GM12878 (cell line): ENCODE data around the gene PFKFB3. TPM values are rescaled to one million over a fixed set of nuclear protein-coding genes. Genes with fewer than 3 reads are reported as not detected.

ENCODE experiments used
- ATAC-seq: fragments of 200-7000 bp; cut with Tn5 transposase; 3 replicates; pipeline ENCODE4 v1.9.1; 2020; ENCODE audit warnings: mild to moderate bottlenecking, moderate library complexity
- BruUV-seq: library from RNA; stranded (reverse); fragments of 400-500 nt; replicated peaks from 2 replicates; lab custom pipeline; 2021; lab: Mats Ljungman, UMichigan
- CTCF ChIA-PET: fragments of 300-600 bp; sonication (Branson Sonifier 250); formaldehyde crosslinking; extraction: SDS; loops from one replicate; lab custom pipeline; 2021; ENCODE audit warnings: inconsistent platforms; lab: Yijun Ruan, JAX
- POLR2A ChIA-PET: fragments of 350-600 bp; formaldehyde crosslinking; extraction: SDS; loops from one replicate; lab custom pipeline; 2021; ENCODE audit warnings: inconsistent platforms; lab: Charles Lee
- RAD21 ChIA-PET: fragments of 300-600 bp; sonication (Branson Sonifier 250); formaldehyde crosslinking; loops from one replicate; lab custom pipeline; 2023; ENCODE audit warnings: antibody characterized with exemption; ENCODE audit not compliant: unreplicated experiment; lab: Charles Lee
- SMC1A ChIA-PET: fragments of 300-600 bp; sonication (Branson Sonifier 250); formaldehyde crosslinking; loops from one replicate; lab custom pipeline; 2023; ENCODE audit not compliant: unreplicated experiment, uncharacterized antibody; lab: Charles Lee
- DNase-seq: peaks from one replicate; pipeline ENCODE4 v3.0.0-alpha.2; 2011; ENCODE audit warnings: low read depth, low spot score
- FAIRE-seq: peaks from 3 replicates; lab custom pipeline; 2011; peaks lifted over from hg19 to GRCh38; lab: Jason Lieb, UNC
- H2AFZ ChIP-seq: 2 replicates; pipeline ENCODE4 v1.6.0; 2011; ENCODE audit warnings: low read depth, low read length, control low read depth; ENCODE audit not compliant: control insufficient read depth
- H3K27ac ChIP-seq: 2 replicates; pipeline ENCODE4 v1.5.1; 2011; ENCODE audit warnings: control low read depth; ENCODE audit not compliant: control insufficient read depth, insufficient read depth
- H3K27me3 ChIP-seq, 2 experiments: replicated peaks in 1 of 2; 2 replicates each; pipeline versions ENCODE4 v1.6.0 to v1.6.1; 2011; ENCODE audit warnings: low read length in 1 of 2; ENCODE audit not compliant: control insufficient read depth in 2 of 2, insufficient read depth in 2 of 2
- H3K36me3 ChIP-seq, 2 experiments: 2 replicates each; pipeline ENCODE4 v1.5.1; 2011; ENCODE audit warnings: low read length in 1 of 2; ENCODE audit not compliant: control insufficient read depth in 2 of 2, insufficient read depth in 2 of 2
- H3K4me1 ChIP-seq: 2 replicates; pipeline ENCODE4 v1.6.1; 2011; ENCODE audit warnings: mild to moderate bottlenecking, low read length, moderate library complexity, mixed read lengths; ENCODE audit not compliant: control insufficient read depth, insufficient read depth
- H3K4me2 ChIP-seq: 2 replicates; pipeline ENCODE4 v1.6.0; 2011; ENCODE audit warnings: control low read depth; ENCODE audit not compliant: control insufficient read depth, insufficient read depth
- H3K4me3 ChIP-seq: fragments of 200-600 bp; sonication (generic); 2 replicates; pipeline ENCODE4 v1.5.1; 2016
- H3K79me2 ChIP-seq: 2 replicates; pipeline ENCODE4 v1.6.0; 2011; ENCODE audit warnings: low read length; ENCODE audit not compliant: control insufficient read depth, insufficient read depth
- H3K9ac ChIP-seq: 2 replicates; pipeline ENCODE4 v1.8.0; 2011; ENCODE audit warnings: low read length, control low read depth, mixed read lengths; ENCODE audit not compliant: control insufficient read depth, insufficient read depth
- H3K9me3 ChIP-seq: replicated peaks from 3 replicates; pipeline ENCODE4 v1.5.1; 2011; ENCODE audit warnings: mild to moderate bottlenecking, low read length; ENCODE audit not compliant: control insufficient read depth, insufficient read depth
- H4K20me1 ChIP-seq: 2 replicates; pipeline ENCODE4 v1.6.0; 2011; ENCODE audit not compliant: control insufficient read depth, insufficient read depth
- CBX5 ChIP-seq: sonication (generic); IDR thresholded peaks from 2 replicates; pipeline ENCODE4 v1.6.1; 2016; ENCODE audit warnings: low read depth, moderate library complexity, mild to moderate bottlenecking, inconsistent platforms
- JUNB ChIP-seq: IDR thresholded peaks from 2 replicates; pipeline ENCODE4 v1.6.1; 2016; ENCODE audit warnings: antibody characterized with exemption, mild to moderate bottlenecking
- LARP7 ChIP-seq: fragments of 450-650 bp; IDR thresholded peaks from 2 replicates; pipeline ENCODE4 v1.6.1; 2017; ENCODE audit warnings: mild to moderate bottlenecking
- MEF2B ChIP-seq: fragments of 450-650 bp; IDR thresholded peaks from 2 replicates; pipeline ENCODE4 v1.6.1; 2018; ENCODE audit warnings: mild to moderate bottlenecking, moderate library complexity; ENCODE audit not compliant: partially characterized antibody, poor library complexity, severe bottlenecking
- MYC ChIP-seq: IDR thresholded peaks from 2 replicates; pipeline ENCODE4 v1.6.1; 2011; ENCODE audit warnings: mild to moderate bottlenecking, low read length, moderate library complexity, inconsistent platforms; ENCODE audit not compliant: insufficient read depth, insufficient replicate concordance, insufficient read length, severe bottlenecking
- NFYB ChIP-seq: IDR thresholded peaks from 2 replicates; pipeline ENCODE4 v1.6.1; 2011; ENCODE audit warnings: low read depth, mild to moderate bottlenecking, low read length, improper control_type of control experiment, moderate library complexity; ENCODE audit not compliant: insufficient read depth
- NR2C1 ChIP-seq: fragments of 450-650 bp; IDR thresholded peaks from 2 replicates; pipeline ENCODE4 v1.6.1; 2017; ENCODE audit warnings: antibody characterized with exemption, mild to moderate bottlenecking, moderate library complexity
- POU2F2 ChIP-seq: IDR thresholded peaks from 3 replicates; pipeline ENCODE4 v1.6.1; 2011; ENCODE audit warnings: low read depth, mild to moderate bottlenecking, low read length, borderline replicate concordance
- RCOR1 ChIP-seq: conservative IDR thresholded peaks from 2 replicates; pipeline ENCODE4 v1.6.1; 2012; ENCODE audit warnings: low read depth, low read length, improper control_type of control experiment
- RELB ChIP-seq: fragments of 450-650 bp; IDR thresholded peaks from 2 replicates; pipeline ENCODE4 v1.6.1; 2017; ENCODE audit warnings: low read depth, mild to moderate bottlenecking, moderate library complexity
- RFX5 ChIP-seq: IDR thresholded peaks from 2 replicates; pipeline ENCODE4 v1.6.1; 2011; ENCODE audit warnings: low read depth, low read length, improper control_type of control experiment
- SPI1 ChIP-seq: IDR thresholded peaks from 2 replicates; pipeline ENCODE4 v1.6.1; 2011; ENCODE audit warnings: low read depth, mild to moderate bottlenecking, low read length, moderate library complexity, borderline replicate concordance; ENCODE audit not compliant: insufficient read depth
- TCF12 ChIP-seq: IDR thresholded peaks from 2 replicates; pipeline ENCODE4 v1.6.1; 2011; ENCODE audit warnings: low read depth, mild to moderate bottlenecking, low read length
- TCF3 ChIP-seq: IDR thresholded peaks from 2 replicates; pipeline ENCODE4 v1.6.1; 2012; ENCODE audit warnings: low read depth, mild to moderate bottlenecking, low read length, borderline replicate concordance; ENCODE audit not compliant: insufficient read depth
- WGBS: methylation state at CpG from one replicate; pipeline ENCODE4 v1.1.6; 2016; ENCODE audit warnings: low lambda C conversion rate; ENCODE audit not compliant: insufficient replicate concordance, insufficient coverage; ENCODE audit errors: missing lambda C conversion rate; 5-methylcytosine and 5-hydroxymethylcytosine counted together
- in situ Hi-C: fragments of 300-500 bp; cut with MboI; formaldehyde crosslinking; loops from 9 replicates; pipeline ENCODE4 v1.14.3; 2018; ENCODE audit warnings: mixed read lengths
- intact Hi-C: fragments of 100-400 bp; cut with micrococcal nuclease; formaldehyde crosslinking; loops from one replicate; pipeline ENCODE4 v1.14.2; 2022; ENCODE audit not compliant: unreplicated experiment
- polyA plus RNA-seq, 11 experiments: library from polyadenylated mRNA; depleted of rRNA in 4 of 11; unstranded in 6 of 11; stranded (reverse) in 5 of 11; fragments of >200 nt; fragmentation: Nextera tagmentation in 4 of 11; fragmentation: Illumina TruSeq in 1 of 11; extraction: Ambion mirVana in 4 of 11; extraction: Trizol in 1 of 11; gene quantifications; 1 replicate in 1 of 11; 2 replicates in 10 of 11; pipeline versions ENCODE4 v1.2.1 to v1.2.3, GENCODE V29; 2011 to 2016; ENCODE audit warnings: inconsistent platforms in 2 of 11, missing spikeins in 2 of 11, low read depth in 1 of 11
- total RNA-seq, 4 experiments: library from RNA; depleted of rRNA in 3 of 4; stranded (reverse); fragments of >200 nt in 3 of 4; fragmentation: Illumina TruSeq in 1 of 4; extraction: Trizol in 1 of 4; gene quantifications; 2 replicates each; pipeline versions ENCODE4 v1.2.1 to v1.2.3, GENCODE V29; 2013 to 2021
- TF ChIP-seq, protein P1 (sequence below), 3 experiments: IDR thresholded peaks in 2 of 3; conservative IDR thresholded peaks in 1 of 3; 2 replicates each; pipeline ENCODE4 v1.5.1; 2011; ENCODE audit warnings: low read depth in 3 of 3, low read length in 3 of 3, mild to moderate bottlenecking in 3 of 3, control low read depth in 2 of 3, moderate library complexity in 2 of 3, inconsistent platforms in 1 of 3, mixed read lengths in 1 of 3; ENCODE audit not compliant: control insufficient read depth in 2 of 3, insufficient read depth in 1 of 3; ENCODE audit errors: extremely low read depth in 1 of 3

PFKFB3 gene
- total and polyA plus RNA-seq, 10 of the 15 experiments (the other 5 are each of a cell fraction or from before 2014, with no cell fraction given), result 1.6 to 46.7 (median 13.7) TPM

GRCh38 chr10:6280291-6280690 lies 77.6 kb downstream of the PFKFB3 start:
- peaks cover 3% of the 10 kb centered on the region; the same call in 1 of the 3 replicates for H3K9me3 ChIP-seq
- no peak for TF ChIP-seq RELB
- TF ChIP-seq TCF12, result no peak
- TF ChIP-seq CBX5, result no peak
- no peak for TF ChIP-seq JUNB
- TF ChIP-seq MYC, result no peak
- no peak for TF ChIP-seq RCOR1
- TF ChIP-seq NFYB, result no peak
- TF ChIP-seq, protein P1, sequence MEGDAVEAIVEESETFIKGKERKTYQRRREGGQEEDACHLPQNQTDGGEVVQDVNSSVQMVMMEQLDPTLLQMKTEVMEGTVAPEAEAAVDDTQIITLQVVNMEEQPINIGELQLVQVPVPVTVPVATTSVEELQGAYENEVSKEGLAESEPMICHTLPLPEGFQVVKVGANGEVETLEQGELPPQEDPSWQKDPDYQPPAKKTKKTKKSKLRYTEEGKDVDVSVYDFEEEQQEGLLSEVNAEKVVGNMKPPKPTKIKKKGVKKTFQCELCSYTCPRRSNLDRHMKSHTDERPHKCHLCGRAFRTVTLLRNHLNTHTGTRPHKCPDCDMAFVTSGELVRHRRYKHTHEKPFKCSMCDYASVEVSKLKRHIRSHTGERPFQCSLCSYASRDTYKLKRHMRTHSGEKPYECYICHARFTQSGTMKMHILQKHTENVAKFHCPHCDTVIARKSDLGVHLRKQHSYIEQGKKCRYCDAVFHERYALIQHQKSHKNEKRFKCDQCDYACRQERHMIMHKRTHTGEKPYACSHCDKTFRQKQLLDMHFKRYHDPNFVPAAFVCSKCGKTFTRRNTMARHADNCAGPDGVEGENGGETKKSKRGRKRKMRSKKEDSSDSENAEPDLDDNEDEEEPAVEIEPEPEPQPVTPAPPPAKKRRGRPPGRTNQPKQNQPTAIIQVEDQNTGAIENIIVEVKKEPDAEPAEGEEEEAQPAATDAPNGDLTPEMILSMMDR (IDR thresholded peaks at IDR 0.05 in 2 of 3, conservative IDR thresholded peaks at IDR 0.05 in 1 of 3; ENCODE audit: control insufficient read depth in 2 of 3, extremely low read depth in 1 of 3, insufficient read depth in 1 of 3, low read depth in 3 of 3, low read length in 3 of 3), result no peak
- no peak for TF ChIP-seq LARP7
- no peak for TF ChIP-seq TCF3
- TF ChIP-seq MEF2B, result no peak
- no peak for TF ChIP-seq SPI1
- no peak for TF ChIP-seq POU2F2
- TF ChIP-seq NR2C1, result no peak
- no peak for TF ChIP-seq RFX5
- ChIA-PET POLR2A (no interaction called here), SMC1A (interaction anchor here (1.0 to 1.2 kb wide), 3 partner anchors 14 to 18 kb away, joined by 3 to 4 read pairs (median 4); no protein-coding TSS in a partner anchor), CTCF (interaction anchor here (1.1 kb wide), 2 partner anchors 69 to 78 kb away, joined by 3 read pairs; partner anchors contain the start of gene PFKFB3), RAD21 (interaction anchor here (1.0 kb wide), 1 partner anchor 121 kb away, joined by 3 read pairs; no protein-coding TSS in a partner anchor)
- in situ Hi-C loops, result no loop called here
- intact Hi-C loops, result no loop called here
- H3K79me2 ChIP-seq, result no peaks in the 10 kb centered on the region
- 57% methylated on average over 8 of the region's 8 CpGs for WGBS
- H3K9ac ChIP-seq, result no peak overlapping the region
- no peak for FAIRE-seq
- no peak overlapping the region for H2AFZ ChIP-seq
- no TSS peak for BruUV-seq
- no peak for DNase-seq
- H3K4me1 ChIP-seq, result peaks cover 6% of the 10 kb centered on the region
- peaks cover 0 to 4% of the 10 kb centered on the region in 2 experiments; a peak in 1 of 4 replicates for H3K27me3 ChIP-seq
- no peaks in the 10 kb centered on the region for H4K20me1 ChIP-seq
- H3K4me3 ChIP-seq, result no peak overlapping the region
- no peaks in the 10 kb centered on the region for H3K36me3 ChIP-seq
- ATAC-seq, result no peak
- no peak overlapping the region for H3K27ac ChIP-seq
- H3K4me2 ChIP-seq, result no peak overlapping the region
